Measurements from ENCODE around the gene CD6.

Gene CD6

DNA sequence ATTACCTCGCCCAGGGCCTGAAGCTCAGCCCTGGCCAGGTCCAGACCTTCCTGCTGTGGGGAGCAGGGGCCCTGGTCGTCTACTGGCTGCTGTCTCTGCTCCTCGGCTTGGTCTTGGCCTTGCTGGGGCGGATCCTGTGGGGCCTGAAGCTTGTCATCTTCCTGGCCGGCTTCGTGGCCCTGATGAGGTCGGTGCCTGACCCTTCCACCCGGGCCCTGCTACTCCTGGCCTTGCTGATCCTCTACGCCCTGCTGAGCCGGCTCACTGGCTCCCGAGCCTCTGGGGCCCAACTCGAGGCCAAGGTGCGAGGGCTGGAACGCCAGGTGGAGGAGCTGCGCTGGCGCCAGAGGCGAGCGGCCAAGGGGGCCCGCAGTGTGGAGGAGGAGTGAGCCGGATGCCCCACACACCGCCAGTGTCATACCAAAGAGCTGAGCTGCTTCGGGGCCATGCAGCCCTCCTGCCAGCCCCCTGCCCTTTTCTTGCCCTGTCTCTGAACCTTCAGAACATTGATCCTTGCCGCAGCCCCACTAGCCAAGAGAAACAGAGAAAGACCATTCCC lies 49.6 kb upstream of the CD6 start:
- TF ChIP-seq BCL11A (tag by site-specific recombination; IDR thresholded peaks at IDR 0.05; ENCODE audit: low read depth) (no peak), ZNF623 (tag by site-specific recombination; IDR thresholded peaks at IDR 0.05) (no peak), ZNF843 (tag by site-specific recombination; IDR thresholded peaks at IDR 0.05) (no peak), GLI2 (tag by site-specific recombination; IDR thresholded peaks at IDR 0.05; ENCODE audit: borderline replicate concordance, low read depth) (no peak), KLF16 (tag by site-specific recombination; IDR thresholded peaks at IDR 0.05) (no peak), ZNF24 (tag by site-specific recombination; IDR thresholded peaks at IDR 0.05) (no peak), PRDM1 (tag by site-specific recombination; IDR thresholded peaks at IDR 0.05) (no peak), ZNF202 (tag by site-specific recombination; IDR thresholded peaks at IDR 0.05; ENCODE audit: borderline replicate concordance) (no peak)
- TF ChIP-seq, protein P1, sequence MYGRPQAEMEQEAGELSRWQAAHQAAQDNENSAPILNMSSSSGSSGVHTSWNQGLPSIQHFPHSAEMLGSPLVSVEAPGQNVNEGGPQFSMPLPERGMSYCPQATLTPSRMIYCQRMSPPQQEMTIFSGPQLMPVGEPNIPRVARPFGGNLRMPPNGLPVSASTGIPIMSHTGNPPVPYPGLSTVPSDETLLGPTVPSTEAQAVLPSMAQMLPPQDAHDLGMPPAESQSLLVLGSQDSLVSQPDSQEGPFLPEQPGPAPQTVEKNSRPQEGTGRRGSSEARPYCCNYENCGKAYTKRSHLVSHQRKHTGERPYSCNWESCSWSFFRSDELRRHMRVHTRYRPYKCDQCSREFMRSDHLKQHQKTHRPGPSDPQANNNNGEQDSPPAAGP (tag by site-specific recombination; IDR thresholded peaks at IDR 0.05) = no peak
- TF ChIP-seq, protein P2, sequence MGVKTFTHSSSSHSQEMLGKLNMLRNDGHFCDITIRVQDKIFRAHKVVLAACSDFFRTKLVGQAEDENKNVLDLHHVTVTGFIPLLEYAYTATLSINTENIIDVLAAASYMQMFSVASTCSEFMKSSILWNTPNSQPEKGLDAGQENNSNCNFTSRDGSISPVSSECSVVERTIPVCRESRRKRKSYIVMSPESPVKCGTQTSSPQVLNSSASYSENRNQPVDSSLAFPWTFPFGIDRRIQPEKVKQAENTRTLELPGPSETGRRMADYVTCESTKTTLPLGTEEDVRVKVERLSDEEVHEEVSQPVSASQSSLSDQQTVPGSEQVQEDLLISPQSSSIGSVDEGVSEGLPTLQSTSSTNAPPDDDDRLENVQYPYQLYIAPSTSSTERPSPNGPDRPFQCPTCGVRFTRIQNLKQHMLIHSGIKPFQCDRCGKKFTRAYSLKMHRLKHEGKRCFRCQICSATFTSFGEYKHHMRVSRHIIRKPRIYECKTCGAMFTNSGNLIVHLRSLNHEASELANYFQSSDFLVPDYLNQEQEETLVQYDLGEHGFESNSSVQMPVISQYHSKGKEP (tag by site-specific recombination; IDR thresholded peaks at IDR 0.05) = no peak
- TF ChIP-seq, protein P3, sequence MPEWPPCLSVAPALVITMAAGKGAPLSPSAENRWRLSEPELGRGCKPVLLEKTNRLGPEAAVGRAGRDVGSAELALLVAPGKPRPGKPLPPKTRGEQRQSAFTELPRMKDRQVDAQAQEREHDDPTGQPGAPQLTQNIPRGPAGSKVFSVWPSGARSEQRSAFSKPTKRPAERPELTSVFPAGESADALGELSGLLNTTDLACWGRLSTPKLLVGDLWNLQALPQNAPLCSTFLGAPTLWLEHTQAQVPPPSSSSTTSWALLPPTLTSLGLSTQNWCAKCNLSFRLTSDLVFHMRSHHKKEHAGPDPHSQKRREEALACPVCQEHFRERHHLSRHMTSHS (tag by site-specific recombination; IDR thresholded peaks at IDR 0.05) = no peak
- TF ChIP-seq, protein P4, sequence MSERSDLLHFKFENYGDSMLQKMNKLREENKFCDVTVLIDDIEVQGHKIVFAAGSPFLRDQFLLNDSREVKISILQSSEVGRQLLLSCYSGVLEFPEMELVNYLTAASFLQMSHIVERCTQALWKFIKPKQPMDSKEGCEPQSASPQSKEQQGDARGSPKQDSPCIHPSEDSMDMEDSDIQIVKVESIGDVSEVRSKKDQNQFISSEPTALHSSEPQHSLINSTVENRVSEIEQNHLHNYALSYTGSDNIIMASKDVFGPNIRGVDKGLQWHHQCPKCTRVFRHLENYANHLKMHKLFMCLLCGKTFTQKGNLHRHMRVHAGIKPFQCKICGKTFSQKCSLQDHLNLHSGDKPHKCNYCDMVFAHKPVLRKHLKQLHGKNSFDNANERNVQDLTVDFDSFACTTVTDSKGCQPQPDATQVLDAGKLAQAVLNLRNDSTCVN (tag by site-specific recombination; optimal IDR thresholded peaks at IDR 0.05) = no peak
- TF ChIP-seq, protein P5, sequence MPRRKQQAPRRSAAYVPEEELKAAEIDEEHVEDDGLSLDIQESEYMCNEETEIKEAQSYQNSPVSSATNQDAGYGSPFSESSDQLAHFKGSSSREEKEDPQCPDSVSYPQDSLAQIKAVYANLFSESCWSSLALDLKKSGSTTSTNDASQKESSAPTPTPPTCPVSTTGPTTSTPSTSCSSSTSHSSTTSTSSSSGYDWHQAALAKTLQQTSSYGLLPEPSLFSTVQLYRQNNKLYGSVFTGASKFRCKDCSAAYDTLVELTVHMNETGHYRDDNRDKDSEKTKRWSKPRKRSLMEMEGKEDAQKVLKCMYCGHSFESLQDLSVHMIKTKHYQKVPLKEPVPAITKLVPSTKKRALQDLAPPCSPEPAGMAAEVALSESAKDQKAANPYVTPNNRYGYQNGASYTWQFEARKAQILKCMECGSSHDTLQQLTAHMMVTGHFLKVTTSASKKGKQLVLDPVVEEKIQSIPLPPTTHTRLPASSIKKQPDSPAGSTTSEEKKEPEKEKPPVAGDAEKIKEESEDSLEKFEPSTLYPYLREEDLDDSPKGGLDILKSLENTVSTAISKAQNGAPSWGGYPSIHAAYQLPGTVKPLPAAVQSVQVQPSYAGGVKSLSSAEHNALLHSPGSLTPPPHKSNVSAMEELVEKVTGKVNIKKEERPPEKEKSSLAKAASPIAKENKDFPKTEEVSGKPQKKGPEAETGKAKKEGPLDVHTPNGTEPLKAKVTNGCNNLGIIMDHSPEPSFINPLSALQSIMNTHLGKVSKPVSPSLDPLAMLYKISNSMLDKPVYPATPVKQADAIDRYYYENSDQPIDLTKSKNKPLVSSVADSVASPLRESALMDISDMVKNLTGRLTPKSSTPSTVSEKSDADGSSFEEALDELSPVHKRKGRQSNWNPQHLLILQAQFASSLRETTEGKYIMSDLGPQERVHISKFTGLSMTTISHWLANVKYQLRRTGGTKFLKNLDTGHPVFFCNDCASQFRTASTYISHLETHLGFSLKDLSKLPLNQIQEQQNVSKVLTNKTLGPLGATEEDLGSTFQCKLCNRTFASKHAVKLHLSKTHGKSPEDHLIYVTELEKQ (tag by site-specific recombination; IDR thresholded peaks at IDR 0.05; ENCODE audit: borderline replicate concordance) = no peak
- TF ChIP-seq, protein P6, sequence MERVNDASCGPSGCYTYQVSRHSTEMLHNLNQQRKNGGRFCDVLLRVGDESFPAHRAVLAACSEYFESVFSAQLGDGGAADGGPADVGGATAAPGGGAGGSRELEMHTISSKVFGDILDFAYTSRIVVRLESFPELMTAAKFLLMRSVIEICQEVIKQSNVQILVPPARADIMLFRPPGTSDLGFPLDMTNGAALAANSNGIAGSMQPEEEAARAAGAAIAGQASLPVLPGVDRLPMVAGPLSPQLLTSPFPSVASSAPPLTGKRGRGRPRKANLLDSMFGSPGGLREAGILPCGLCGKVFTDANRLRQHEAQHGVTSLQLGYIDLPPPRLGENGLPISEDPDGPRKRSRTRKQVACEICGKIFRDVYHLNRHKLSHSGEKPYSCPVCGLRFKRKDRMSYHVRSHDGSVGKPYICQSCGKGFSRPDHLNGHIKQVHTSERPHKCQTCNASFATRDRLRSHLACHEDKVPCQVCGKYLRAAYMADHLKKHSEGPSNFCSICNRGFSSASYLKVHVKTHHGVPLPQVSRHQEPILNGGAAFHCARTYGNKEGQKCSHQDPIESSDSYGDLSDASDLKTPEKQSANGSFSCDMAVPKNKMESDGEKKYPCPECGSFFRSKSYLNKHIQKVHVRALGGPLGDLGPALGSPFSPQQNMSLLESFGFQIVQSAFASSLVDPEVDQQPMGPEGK (tag by site-specific recombination; IDR thresholded peaks at IDR 0.05) = no peak
- TF ChIP-seq, protein P7, sequence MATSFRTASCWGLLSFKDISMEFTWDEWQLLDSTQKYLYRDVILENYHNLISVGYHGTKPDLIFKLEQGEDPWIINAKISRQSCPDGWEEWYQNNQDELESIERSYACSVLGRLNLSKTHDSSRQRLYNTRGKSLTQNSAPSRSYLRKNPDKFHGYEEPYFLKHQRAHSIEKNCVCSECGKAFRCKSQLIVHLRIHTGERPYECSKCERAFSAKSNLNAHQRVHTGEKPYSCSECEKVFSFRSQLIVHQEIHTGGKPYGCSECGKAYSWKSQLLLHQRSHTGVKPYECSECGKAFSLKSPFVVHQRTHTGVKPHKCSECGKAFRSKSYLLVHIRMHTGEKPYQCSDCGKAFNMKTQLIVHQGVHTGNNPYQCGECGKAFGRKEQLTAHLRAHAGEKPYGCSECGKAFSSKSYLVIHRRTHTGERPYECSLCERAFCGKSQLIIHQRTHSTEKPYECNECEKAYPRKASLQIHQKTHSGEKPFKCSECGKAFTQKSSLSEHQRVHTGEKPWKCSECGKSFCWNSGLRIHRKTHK (tag by site-specific recombination; IDR thresholded peaks at IDR 0.05) = no peak
- TF ChIP-seq, protein P8, sequence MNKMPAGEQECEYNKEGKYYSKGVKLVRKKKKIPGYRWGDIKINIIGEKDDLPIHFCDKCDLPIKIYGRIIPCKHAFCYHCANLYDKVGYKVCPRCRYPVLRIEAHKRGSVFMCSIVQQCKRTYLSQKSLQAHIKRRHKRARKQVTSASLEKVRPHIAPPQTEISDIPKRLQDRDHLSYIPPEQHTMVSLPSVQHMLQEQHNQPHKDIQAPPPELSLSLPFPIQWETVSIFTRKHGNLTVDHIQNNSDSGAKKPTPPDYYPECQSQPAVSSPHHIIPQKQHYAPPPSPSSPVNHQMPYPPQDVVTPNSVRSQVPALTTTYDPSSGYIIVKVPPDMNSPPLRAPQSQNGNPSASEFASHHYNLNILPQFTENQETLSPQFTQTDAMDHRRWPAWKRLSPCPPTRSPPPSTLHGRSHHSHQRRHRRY (tag by site-specific recombination; IDR thresholded peaks at IDR 0.05) = no peak
- no peak overlapping the region for H3K4me3 ChIP-seq (ENCODE audit: low read depth, low read length)
- ChIA-PET CTCF (interaction anchor here (0.8 kb wide), 1 partner anchor 22 kb away, joined by 4 read pairs; no protein-coding TSS in a partner anchor), POLR2A (interaction anchor here (0.6 to 1.2 kb wide), 2 partner anchors 16 to 253 kb away, joined by 3 read pairs; partner anchors contain the start of gene PRPF19)
- no peaks in the 10 kb centered on the region for H3K4me1 ChIP-seq (ENCODE audit: control insufficient read depth, insufficient read depth, low read length)
- no peaks in the 10 kb centered on the region for H3K9me3 ChIP-seq (ENCODE audit: control insufficient read depth, insufficient read depth, low read depth, low read length)
- peaks cover 0 to 58% of the 10 kb centered on the region in 2 experiments; a peak in 1 of 3 replicates for H3K36me3 ChIP-seq (ENCODE audit: control insufficient read depth in 2 of 2, insufficient read depth in 1 of 2, low read length in 2 of 2)
- no peak overlapping the region for H3K27ac ChIP-seq (ENCODE audit: extremely low read depth, low read depth, low read length)

Data from HEK293 (cell line).